LNCAP (cell line): Measurements from ENCODE around the gene DLX1.

ENCODE experiments used
- TF ChIP-seq, protein P1 (sequence below): fragments of 450-650 bp; IDR thresholded peaks from 2 replicates; pipeline ENCODE4 v1.5.1; 2017; ENCODE audit warnings: mild to moderate bottlenecking

The DLX1 gene

DNA sequence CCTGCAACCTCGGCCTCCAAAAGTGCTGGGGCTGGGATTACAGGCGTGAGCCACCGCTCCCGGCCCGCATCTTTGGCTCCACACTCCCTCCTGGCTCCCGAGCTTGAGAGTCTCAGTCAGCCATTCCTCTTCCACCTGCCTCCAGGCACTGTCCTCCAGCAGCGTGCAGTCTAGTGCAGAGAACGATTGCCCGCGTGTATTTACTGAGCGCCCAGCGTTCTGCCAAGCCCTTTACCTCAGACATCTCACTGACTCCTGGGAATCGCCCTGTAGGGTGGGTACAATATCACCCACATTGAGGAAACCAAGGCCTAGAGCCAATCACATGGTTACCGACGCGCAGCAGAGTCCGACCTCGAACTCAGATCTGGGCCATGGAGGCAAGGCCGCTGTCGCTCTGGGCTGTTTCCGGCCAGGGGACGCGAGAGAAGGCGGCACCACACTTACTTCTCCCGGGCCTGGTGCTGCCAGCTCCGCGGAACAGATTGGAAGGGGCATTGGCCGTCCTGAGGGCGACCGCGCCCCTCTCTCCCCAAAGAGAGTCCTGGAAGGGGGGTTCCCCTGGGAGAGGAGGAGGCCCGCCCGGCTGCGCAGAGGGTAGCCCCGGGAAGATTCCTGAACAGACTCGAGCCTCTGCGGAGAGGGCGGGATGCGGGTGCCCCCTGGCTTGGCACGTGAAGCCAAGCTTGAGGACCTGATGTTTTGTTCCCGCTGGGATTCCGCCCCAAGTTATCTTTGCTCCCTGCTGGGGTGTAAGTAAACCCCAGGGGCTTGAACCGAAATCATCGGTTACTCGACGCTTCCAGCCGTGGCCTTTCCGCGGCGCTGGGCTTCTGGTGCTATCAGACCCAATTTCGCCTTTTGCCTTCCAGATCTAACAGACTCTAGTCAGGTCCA is 22.6 kb downstream of the DLX1 start:
- TF ChIP-seq, protein P1, sequence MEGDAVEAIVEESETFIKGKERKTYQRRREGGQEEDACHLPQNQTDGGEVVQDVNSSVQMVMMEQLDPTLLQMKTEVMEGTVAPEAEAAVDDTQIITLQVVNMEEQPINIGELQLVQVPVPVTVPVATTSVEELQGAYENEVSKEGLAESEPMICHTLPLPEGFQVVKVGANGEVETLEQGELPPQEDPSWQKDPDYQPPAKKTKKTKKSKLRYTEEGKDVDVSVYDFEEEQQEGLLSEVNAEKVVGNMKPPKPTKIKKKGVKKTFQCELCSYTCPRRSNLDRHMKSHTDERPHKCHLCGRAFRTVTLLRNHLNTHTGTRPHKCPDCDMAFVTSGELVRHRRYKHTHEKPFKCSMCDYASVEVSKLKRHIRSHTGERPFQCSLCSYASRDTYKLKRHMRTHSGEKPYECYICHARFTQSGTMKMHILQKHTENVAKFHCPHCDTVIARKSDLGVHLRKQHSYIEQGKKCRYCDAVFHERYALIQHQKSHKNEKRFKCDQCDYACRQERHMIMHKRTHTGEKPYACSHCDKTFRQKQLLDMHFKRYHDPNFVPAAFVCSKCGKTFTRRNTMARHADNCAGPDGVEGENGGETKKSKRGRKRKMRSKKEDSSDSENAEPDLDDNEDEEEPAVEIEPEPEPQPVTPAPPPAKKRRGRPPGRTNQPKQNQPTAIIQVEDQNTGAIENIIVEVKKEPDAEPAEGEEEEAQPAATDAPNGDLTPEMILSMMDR, result no peak

GRCh38 chr2:172108587-172108930 is 23.3 kb downstream of the DLX1 start:
- TF ChIP-seq, protein P1, result no peak

- TF ChIP-seq, protein P1, result no peak
These were observed 24.1 kb downstream of the DLX1 start for GRCh38 chr2:172109256-172109987.

DNA sequence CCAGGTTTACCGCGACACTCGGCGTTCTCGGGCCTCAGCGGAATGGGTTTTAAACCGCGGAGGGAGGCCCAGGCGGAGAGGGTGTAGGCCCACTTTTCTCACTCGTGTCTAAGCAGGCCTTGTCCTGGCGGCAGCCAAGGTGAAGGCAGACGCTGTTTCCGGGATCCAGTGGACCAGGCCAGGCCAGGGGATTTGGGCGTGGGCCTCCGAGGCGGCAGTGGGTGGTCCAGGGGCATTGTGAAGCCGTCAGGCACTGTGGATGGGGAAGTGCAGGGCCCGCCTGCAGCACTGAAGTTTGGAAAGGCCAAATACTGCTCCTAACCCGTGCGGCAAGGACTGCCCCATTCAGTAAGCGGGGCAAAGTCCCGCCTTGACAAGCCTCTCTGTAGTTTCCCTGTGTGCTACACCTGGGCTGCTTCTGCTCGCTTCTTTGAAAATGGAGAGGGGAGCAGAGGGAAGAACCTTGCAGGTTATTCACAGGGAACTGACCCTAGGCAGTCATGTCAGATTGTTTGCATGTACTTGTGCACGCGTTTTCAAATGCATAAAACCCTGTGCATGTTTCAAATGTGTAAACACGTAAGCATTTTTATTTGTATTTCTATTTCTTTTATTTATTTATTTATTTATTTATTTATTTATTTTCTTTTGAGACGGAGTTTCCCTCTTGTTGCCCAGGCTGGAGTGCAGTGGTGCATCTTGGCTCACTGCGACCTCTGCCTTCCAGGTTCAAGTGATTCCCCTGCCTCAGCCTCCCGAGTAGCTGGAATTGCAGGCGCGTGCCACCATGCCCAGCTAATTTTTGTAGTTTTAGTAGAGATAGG is 24.9 kb downstream of the DLX1 start:
- TF ChIP-seq, protein P1, result no peak

GRCh38 chr2:172113617-172114016 is 28.3 kb downstream of the DLX1 start:
- TF ChIP-seq, protein P1, result peak; percentile 34; the same call in 1 of the 2 replicates

- TF ChIP-seq, protein P1, result no peak
These were observed 29.3 kb downstream of the DLX1 start for GRCh38 chr2:172114579-172114978.

DNA sequence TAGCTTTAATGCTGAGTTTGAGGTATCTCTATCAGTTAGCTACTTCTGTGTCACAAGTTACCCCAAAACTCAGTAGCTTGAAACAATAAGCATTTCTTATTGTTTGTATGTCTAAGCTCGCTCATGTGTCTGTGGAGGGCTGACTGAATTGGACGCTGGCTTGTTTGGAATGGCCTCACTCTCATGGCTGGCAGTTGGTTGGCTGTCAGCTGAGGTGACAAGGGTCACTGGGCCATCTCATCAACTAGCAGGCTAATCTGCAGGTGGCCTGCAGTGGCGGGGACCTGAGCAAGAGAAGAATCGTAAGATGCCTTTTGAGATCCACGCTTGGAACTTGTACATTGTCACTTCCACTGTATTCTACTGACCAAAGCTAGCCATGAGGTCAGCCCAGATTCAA is 30.8 kb downstream of the DLX1 start:
- TF ChIP-seq, protein P1, result no peak
